Measurements from ENCODE around the gene NSF.

The NSF gene

DNA sequence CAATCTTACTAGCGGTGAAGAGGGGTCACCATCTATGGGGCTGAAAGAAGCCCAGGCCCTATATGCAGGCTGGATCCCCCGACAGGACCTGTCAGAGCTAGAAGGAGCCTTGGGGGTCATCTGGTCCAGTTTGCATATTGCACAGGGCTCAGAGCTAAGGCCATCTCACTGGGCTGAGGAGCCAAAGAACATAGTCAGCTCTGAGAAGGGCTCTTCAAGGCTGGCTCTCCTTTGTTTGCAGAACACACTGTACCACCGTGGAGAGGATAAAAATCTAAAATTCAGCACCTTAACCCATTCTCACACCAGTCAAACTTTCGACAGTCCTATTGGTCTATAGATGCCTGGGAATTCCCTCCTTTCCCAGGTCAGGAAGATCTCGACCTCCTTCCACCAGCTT lies 203.8 kb downstream of the NSF start:
- H3K4me2 ChIP-seq, result peak overlapping the region; percentile 19 to 77 (median 69); a peak in 19 of 22 replicates
- TF ChIP-seq Cebpa-rat (IDR thresholded peaks at IDR 0.05), result no peak
- H3K4me1 ChIP-seq, result peaks cover 11 to 37% (median 27%) of the 10 kb centered on the region in 10 experiments; a peak in 19 of 20 replicates
- peaks cover 0 to 4% (median 0%) of the 10 kb centered on the region in 11 experiments; a peak in 1 of 22 replicates for H3K9me3 ChIP-seq (replicated peaks in 1 of 11)
- H3K9ac ChIP-seq, result no peak overlapping the region
- H3K27ac ChIP-seq, result no peak overlapping the region
- peaks cover 0 to 7% (median 0%) of the 10 kb centered on the region in 11 experiments; a peak in 1 of 22 replicates for H4K20me1 ChIP-seq
- H3K27me3 ChIP-seq, result no peaks in the 10 kb centered on the region
- no peak overlapping the region for H3K4me3 ChIP-seq
- no peaks in the 10 kb centered on the region for H3K36me3 ChIP-seq

DNA sequence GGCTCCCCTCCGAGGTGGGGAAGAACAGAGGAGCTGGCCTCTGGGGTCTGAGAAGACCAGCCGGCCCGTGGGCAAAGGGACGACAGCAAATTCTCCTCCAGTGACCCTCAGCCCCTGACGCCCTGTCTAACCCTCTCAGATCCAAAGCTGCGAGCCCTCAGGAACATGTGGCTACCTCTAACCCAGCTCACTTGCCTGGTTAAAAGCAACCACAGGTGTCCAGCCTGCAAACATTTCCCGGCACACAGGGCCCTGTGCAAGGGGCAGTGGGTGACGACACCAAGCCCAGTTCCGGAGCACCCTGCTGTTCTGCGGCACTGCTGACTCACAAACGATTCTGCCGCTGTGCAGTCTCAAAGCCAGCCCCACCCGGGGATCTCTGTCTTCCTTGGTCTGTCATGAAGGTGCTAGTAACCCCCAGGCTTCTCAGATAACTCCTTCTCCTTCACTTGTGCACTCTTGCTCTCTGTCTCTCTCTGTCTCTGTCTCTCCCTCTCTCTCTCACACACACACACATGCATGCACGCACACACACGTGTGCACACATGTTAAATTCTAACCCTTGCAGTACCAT lies 205.0 kb downstream of the NSF start:
- no peak overlapping the region for H3K4me2 ChIP-seq
- H3K36me3 ChIP-seq, result no peaks in the 10 kb centered on the region
- H3K4me1 ChIP-seq, result peaks cover 9 to 33% (median 26%) of the 10 kb centered on the region in 10 experiments; a peak in 19 of 20 replicates
- peaks cover 0 to 7% (median 0%) of the 10 kb centered on the region in 11 experiments; a peak in 1 of 22 replicates for H4K20me1 ChIP-seq
- H3K9me3 ChIP-seq (replicated peaks in 1 of 11), result no peaks in the 10 kb centered on the region
- H3K4me3 ChIP-seq, result no peak overlapping the region
- no peak overlapping the region for H3K9ac ChIP-seq
- H3K27me3 ChIP-seq, result no peaks in the 10 kb centered on the region
- TF ChIP-seq Cebpa-rat (IDR thresholded peaks at IDR 0.05), result no peak
- no peak overlapping the region for H3K27ac ChIP-seq

DNA sequence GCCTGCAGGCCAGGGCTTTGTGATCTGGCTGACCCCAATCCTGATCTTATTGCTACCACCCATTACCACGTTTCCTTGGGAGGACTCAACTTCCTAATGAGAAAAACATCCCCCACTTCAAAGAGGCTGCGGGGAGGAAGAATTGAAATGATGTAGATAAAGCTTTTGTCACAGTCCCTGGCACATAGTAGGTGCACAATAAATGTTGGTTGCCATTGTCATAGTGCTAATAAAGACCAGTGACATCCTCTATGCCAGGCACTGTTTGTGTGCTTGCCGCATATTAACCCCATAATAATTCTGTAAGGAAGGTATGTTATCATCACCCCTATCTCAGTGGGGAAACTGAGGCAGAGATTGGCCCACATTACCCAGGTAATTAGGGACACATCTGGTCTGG lies 205.6 kb downstream of the NSF start:
- no peaks in the 10 kb centered on the region for H3K9me3 ChIP-seq (replicated peaks in 1 of 11)
- H3K27ac ChIP-seq, result no peak overlapping the region

DNA sequence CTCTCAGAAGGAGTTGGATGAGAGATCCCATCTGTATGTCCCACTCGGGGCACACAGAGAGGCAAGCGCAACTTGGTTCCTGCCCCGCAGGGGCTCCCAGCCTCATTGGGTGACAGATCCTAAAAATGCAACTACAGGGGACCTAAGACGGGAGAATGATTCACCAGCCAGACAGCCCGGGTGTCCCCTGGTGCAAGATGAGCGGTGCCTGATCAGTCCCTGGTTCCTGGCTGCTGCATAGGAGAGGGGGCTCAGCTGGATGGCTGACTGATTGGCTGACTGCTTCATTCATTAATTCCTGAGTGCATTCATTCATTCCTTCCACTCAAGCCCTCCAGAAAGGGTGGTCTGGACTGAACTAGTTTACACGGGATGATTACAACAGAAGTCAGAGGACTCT lies 206.1 kb downstream of the NSF start:
- no peak overlapping the region for H3K4me2 ChIP-seq
- no peak for TF ChIP-seq Cebpa-rat (IDR thresholded peaks at IDR 0.05)
- H3K27me3 ChIP-seq, result no peaks in the 10 kb centered on the region
- no peak overlapping the region for H3K4me3 ChIP-seq
- H3K27ac ChIP-seq, result no peak overlapping the region
- peaks cover 0 to 7% (median 0%) of the 10 kb centered on the region in 11 experiments; a peak in 1 of 22 replicates for H4K20me1 ChIP-seq
- H3K36me3 ChIP-seq, result no peaks in the 10 kb centered on the region
- H3K4me1 ChIP-seq, result peaks cover 4 to 23% (median 19%) of the 10 kb centered on the region in 10 experiments; a peak in 19 of 20 replicates
- no peaks in the 10 kb centered on the region for H3K9me3 ChIP-seq (replicated peaks in 1 of 11)
- no peak overlapping the region for H3K9ac ChIP-seq

More for the DNA sequence above, 205.6 kb downstream of the NSF start:
- H3K4me1 ChIP-seq, result peaks cover 4 to 27% (median 19%) of the 10 kb centered on the region in 10 experiments; a peak in 19 of 20 replicates
- no peak overlapping the region for H3K9ac ChIP-seq
- H3K4me2 ChIP-seq, result no peak overlapping the region
- no peaks in the 10 kb centered on the region for H3K27me3 ChIP-seq
- no peak overlapping the region for H3K4me3 ChIP-seq
- H3K36me3 ChIP-seq, result no peaks in the 10 kb centered on the region
- peaks cover 0 to 7% (median 0%) of the 10 kb centered on the region in 11 experiments; a peak in 1 of 22 replicates for H4K20me1 ChIP-seq
- TF ChIP-seq Cebpa-rat (IDR thresholded peaks at IDR 0.05), result no peak

DNA sequence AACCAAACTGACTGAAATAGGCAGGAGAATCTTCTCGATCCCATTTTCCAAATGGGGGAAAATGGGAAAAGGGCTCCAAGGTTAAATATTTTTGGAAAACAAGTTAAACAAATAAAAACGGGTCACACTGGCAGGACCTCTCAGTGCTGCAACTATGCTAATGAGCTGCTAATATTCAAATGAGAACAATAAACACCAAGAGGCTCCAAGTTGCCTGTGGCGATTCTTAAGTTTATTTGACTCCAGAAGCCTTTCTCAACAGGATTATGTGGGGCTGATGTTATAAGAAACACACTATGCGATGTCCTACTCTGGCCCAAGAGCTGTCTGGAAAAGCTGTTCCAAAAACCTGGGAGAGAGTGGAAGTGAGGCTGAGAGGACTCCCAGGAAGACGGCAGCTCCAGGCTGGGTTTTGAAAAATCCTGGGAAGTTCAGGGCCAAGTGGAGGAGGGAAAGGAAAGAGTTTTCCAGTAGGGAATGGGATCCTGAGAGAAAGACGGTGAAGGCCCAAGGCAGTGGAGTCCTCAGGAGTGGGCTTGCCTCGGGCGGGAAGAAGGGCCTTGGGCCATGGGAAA lies 206.6 kb downstream of the NSF start:
- H3K4me1 ChIP-seq, result peaks cover 4 to 23% (median 19%) of the 10 kb centered on the region in 10 experiments; a peak in 19 of 20 replicates
- no peaks in the 10 kb centered on the region for H3K9me3 ChIP-seq (replicated peaks in 1 of 11)
- no peak overlapping the region for H3K4me2 ChIP-seq
- no peak overlapping the region for H3K27ac ChIP-seq
- no peak overlapping the region for H3K4me3 ChIP-seq
- no peaks in the 10 kb centered on the region for H3K36me3 ChIP-seq
- no peaks in the 10 kb centered on the region for H3K27me3 ChIP-seq
- H3K9ac ChIP-seq, result no peak overlapping the region
- H4K20me1 ChIP-seq, result peaks cover 0 to 7% (median 0%) of the 10 kb centered on the region in 11 experiments; a peak in 1 of 22 replicates
- TF ChIP-seq Cebpa-rat (IDR thresholded peaks at IDR 0.05), result no peak

DNA sequence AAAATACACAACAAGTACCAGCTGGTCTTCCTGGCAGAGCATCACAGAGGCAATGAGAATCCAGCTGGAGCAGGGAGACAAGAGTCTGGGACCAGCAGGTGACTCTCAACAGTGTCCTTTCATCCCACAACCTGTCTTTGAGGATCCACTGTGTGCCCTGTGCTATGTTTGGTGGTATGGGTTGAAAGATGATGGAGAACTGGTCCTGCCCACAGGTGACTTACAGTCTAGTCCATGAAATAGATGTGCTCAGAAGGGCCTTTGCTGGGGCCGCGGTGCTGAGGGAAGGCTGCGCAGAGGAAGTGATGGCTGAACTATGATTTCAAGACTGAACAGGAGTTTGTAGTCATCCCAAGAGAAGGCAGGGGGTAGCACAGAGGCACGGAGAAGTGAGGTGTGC lies 210.1 kb downstream of the NSF start:
- no peak overlapping the region for H3K27ac ChIP-seq
- no peaks in the 10 kb centered on the region for H4K20me1 ChIP-seq
- H3K4me2 ChIP-seq, result no peak overlapping the region
- no peaks in the 10 kb centered on the region for H3K4me1 ChIP-seq
- H3K4me3 ChIP-seq, result no peak overlapping the region
- no peak for TF ChIP-seq Cebpa-rat (IDR thresholded peaks at IDR 0.05)
- H3K27me3 ChIP-seq, result no peaks in the 10 kb centered on the region
- no peaks in the 10 kb centered on the region for H3K9me3 ChIP-seq (replicated peaks in 1 of 11)
- H3K36me3 ChIP-seq, result no peaks in the 10 kb centered on the region
- H3K9ac ChIP-seq, result no peak overlapping the region

DNA sequence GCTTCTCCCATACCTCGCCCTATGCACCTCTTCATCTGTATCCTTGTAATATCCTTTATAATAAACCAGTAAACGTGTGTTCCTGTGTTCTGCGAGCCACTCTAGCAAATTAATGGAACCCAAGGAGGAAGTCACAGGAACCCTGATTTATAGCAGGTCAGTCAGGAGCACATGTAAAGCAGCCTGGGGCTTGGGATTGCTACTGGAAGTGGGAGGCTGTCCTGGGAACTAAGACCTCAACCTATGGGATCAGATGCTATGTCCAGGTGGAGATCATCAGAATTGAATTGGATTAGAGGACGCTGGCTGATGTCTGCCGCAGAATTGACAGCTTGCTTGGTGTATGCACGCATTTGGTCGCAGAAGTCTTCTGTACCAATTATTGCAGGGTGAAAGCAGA lies 212.3 kb downstream of the NSF start:
- no peak overlapping the region for H3K9ac ChIP-seq
- H3K4me3 ChIP-seq, result no peak overlapping the region
- no peak for TF ChIP-seq Cebpa-rat (IDR thresholded peaks at IDR 0.05)
- no peaks in the 10 kb centered on the region for H3K36me3 ChIP-seq
- H3K4me2 ChIP-seq, result no peak overlapping the region
- H4K20me1 ChIP-seq, result no peaks in the 10 kb centered on the region
- no peak overlapping the region for H3K27ac ChIP-seq
- no peaks in the 10 kb centered on the region for H3K4me1 ChIP-seq
- H3K9me3 ChIP-seq (replicated peaks in 1 of 11), result no peaks in the 10 kb centered on the region
- H3K27me3 ChIP-seq, result no peaks in the 10 kb centered on the region

DNA sequence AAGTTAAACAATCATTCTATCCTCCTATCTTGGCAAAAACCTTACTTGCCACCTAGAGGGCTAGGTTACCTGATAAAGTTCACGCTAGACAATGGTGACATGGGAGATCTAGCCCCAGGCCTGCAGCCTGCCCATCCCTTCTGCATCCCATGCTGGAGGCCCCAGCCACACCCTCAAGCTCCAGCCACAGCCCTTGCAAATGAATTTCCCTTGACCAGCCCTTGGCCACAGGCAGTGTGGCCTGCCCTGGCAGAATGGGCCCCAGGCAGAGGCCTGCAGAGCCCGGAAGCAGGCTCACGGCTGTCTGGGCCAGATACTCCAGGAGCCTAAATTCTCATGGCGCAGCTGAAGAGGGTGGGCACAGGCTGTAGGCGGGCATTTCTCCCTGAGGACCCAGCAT lies 213.1 kb downstream of the NSF start:
- H3K36me3 ChIP-seq, result no peaks in the 10 kb centered on the region

DNA sequence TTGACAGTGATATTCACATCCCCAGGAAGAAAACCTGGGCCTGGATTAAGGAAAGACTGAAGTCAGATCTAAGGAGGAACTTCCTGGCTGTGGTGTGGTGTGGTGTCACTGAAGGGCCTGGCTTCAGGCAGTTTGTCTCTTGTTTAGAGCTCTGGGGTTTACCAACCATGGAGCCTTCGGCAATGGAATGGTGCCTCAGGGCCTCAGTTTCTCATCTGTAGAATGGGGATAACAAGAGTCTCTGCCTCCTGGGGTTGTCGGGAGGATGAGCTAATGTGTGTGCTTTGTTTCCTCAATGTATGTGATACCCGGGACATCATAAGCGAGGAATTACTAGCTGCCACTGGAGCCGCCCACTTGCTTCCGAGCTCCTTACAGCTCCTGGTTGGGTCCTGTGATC lies 215.3 kb downstream of the NSF start:
- no peak overlapping the region for H3K4me3 ChIP-seq
- H3K4me1 ChIP-seq, result no peaks in the 10 kb centered on the region
- no peaks in the 10 kb centered on the region for H3K9me3 ChIP-seq (replicated peaks in 1 of 11)
- H3K4me2 ChIP-seq, result no peak overlapping the region
- no peak for TF ChIP-seq Cebpa-rat (IDR thresholded peaks at IDR 0.05)
- H4K20me1 ChIP-seq, result peaks cover 0 to 5% (median 0%) of the 10 kb centered on the region in 11 experiments; a peak in 1 of 22 replicates
- no peaks in the 10 kb centered on the region for H3K27me3 ChIP-seq
- no peaks in the 10 kb centered on the region for H3K36me3 ChIP-seq
- no peak overlapping the region for H3K9ac ChIP-seq
- H3K27ac ChIP-seq, result no peak overlapping the region

More for the DNA sequence above, 213.1 kb downstream of the NSF start:
- Histone ChIP-seq H3K27me3 (no peaks in the 10 kb centered on the region), H3K27ac (no peak overlapping the region), H3K4me3 (no peak overlapping the region), H3K4me2 (no peak overlapping the region), H3K9me3 (replicated peaks in 1 of 11) (no peaks in the 10 kb centered on the region), H4K20me1 (no peaks in the 10 kb centered on the region), H3K9ac (no peak overlapping the region), H3K4me1 (no peaks in the 10 kb centered on the region)
- TF ChIP-seq Cebpa-rat (IDR thresholded peaks at IDR 0.05), result no peak

Data from BLaER1 treated with 17β-estradiol and CSF1 and Interleukin-3, amounts not matched to agents 10 nM and 100 nM (cell line).